Uterus (tissue), 4 donors: ENCODE data around the gene MANF. TPM values are rescaled to one million over a fixed set of nuclear protein-coding genes. Genes with fewer than 3 reads are reported as not detected.

Source experiments
- DNase-seq, 2 donors: peaks; one replicate each; pipeline ENCODE4 v3.0.0-alpha.2; 2019 to 2020
- H3K27ac ChIP-seq, 2 donors: fragments of 200-600 bp; sonication (generic); 1 replicate in 1 of 2; 2 replicates in 1 of 2; pipeline ENCODE4 v1.5.1; 2016 to 2018
- H3K27me3 ChIP-seq, 2 donors: fragments of 200-600 bp; sonication (generic); one replicate each; pipeline ENCODE4 v1.5.1; 2018 to 2019; ENCODE audit warnings: control low read depth in 1 of 2
- H3K36me3 ChIP-seq, 2 donors: fragments of 200-600 bp; sonication (generic); one replicate each; pipeline ENCODE4 v1.5.1; 2019; ENCODE audit warnings: control low read depth in 1 of 2
- H3K4me1 ChIP-seq, 2 donors: fragments of 200-600 bp; sonication (generic); one replicate each; pipeline ENCODE4 v1.5.1; 2018 to 2019; ENCODE audit warnings: control low read depth in 1 of 2
- H3K4me3 ChIP-seq, 2 donors: fragments of 200-600 bp; sonication (generic); 1 replicate in 1 of 2; 2 replicates in 1 of 2; pipeline ENCODE4 v1.5.1; 2018 to 2019; ENCODE audit warnings: mild to moderate bottlenecking in 1 of 2
- H3K9me3 ChIP-seq, 2 donors: fragments of 200-600 bp; sonication (generic); one replicate each; pipeline ENCODE4 v1.5.1; 2019; ENCODE audit warnings: control low read depth in 1 of 2
- POLR2A ChIP-seq, 2 donors: fragments of 450-650 bp; IDR thresholded peaks; one replicate each; pipeline ENCODE4 v1.6.1; 2016; ENCODE audit warnings: antibody characterized with exemption in 2 of 2, mild to moderate bottlenecking in 1 of 2, moderate library complexity in 1 of 2
- intact Hi-C: fragments of 100-400 bp; cut with DNase I; formaldehyde crosslinking; loops from one replicate; pipeline ENCODE4 v1.15.1; 2023; ENCODE audit warnings: low total_unique reads
- total RNA-seq, 4 donors: library from RNA; depleted of rRNA in 3 of 4; stranded (reverse); fragments of >200 nt in 3 of 4; gene quantifications; one replicate each; pipeline versions ENCODE4 v1.1.0 to v1.2.4, GENCODE V29; 2014 to 2023
- TF ChIP-seq, protein P1 (sequence below), 4 experiments: fragments of 200-600 bp in 2 of 4; fragments of 450-650 bp in 2 of 4; sonication (generic) in 2 of 4; IDR thresholded peaks; one replicate each; pipeline ENCODE4 v1.5.1; 2016 to 2019; ENCODE audit warnings: antibody characterized with exemption in 4 of 4, mild to moderate bottlenecking in 2 of 4, moderate library complexity in 1 of 4
- donor health status: DM: yes; HTN: yes; CAD: no.

Gene MANF
- total RNA-seq, 4 donors from 2014 or later = 14.7 to 60.6 (median 28.8) TPM

DNA sequence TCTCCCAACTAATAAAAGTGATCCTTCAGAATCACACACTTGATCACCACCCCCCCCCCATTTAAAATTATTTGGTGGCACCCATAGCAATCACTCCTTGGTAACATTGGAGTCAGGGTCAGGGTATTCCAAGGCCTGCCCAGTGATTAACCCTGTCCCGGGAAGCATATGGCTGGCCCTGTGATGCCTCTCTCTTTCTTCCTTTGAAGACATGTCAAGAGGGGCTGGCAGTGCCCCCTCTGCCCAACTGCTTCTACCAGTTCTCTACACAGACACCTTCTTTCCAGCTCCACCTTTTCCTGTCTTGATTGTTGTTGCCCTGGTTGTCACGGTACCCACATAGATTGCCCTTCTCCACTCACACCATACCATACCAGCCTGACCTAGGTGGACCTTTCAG, 30.9 kb upstream of the MANF start:
- no peak for DNase-seq
- no peak for TF ChIP-seq POLR2A (IDR thresholded peaks at IDR 0.05)
- TF ChIP-seq, protein P1, sequence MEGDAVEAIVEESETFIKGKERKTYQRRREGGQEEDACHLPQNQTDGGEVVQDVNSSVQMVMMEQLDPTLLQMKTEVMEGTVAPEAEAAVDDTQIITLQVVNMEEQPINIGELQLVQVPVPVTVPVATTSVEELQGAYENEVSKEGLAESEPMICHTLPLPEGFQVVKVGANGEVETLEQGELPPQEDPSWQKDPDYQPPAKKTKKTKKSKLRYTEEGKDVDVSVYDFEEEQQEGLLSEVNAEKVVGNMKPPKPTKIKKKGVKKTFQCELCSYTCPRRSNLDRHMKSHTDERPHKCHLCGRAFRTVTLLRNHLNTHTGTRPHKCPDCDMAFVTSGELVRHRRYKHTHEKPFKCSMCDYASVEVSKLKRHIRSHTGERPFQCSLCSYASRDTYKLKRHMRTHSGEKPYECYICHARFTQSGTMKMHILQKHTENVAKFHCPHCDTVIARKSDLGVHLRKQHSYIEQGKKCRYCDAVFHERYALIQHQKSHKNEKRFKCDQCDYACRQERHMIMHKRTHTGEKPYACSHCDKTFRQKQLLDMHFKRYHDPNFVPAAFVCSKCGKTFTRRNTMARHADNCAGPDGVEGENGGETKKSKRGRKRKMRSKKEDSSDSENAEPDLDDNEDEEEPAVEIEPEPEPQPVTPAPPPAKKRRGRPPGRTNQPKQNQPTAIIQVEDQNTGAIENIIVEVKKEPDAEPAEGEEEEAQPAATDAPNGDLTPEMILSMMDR (IDR thresholded peaks at IDR 0.05) = no peak
- Histone ChIP-seq H3K27ac (no peak overlapping the region), H3K4me1 (no peaks in the 10 kb centered on the region), H3K27me3 (no peaks in the 10 kb centered on the region), H3K36me3 (no peaks in the 10 kb centered on the region), H3K4me3 (no peak overlapping the region), H3K9me3 (no peaks in the 10 kb centered on the region)
- intact Hi-C loops = no loop called here

DNA sequence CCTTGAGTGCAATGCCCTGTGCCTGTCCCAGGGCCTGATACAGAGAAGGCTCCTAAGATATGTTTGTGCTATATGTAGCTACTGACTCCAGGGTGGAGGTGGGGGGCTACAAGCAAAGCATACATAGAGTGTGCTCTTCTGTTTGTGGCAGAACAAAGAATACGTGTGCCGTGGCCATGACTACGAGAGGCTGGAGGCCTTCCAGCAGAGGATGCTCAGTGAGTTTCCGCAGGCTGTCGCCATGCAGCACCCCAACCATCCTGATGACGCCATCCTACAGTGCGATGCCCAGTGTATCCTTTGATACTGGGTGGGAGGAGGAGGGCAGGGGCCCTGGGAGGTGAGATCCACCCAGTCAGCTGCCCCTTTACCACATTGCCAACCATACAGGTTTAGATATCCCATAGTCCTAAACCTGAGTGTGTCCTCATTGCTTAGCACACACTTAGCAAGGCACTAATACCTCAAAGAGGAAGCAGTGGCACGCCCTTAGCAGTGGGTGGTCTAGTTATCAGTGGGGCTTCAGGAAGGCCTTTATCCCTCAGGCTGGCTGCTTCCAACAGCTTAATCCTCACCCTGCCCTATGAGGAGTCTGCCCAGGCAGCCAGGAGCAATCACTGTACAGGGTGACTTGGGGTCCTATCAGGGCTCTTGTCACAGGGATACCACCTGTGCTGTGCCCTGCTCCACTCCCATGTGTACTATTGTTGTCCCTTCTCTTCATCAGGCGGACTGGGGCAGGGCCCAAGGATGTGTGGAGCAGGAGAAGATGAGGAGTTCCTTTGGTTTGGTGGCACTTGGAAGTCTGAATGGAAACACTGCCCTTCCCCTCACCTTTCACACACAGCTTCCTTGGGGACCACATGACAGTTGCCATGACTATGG, 30.1 kb upstream of the MANF start:
- Histone ChIP-seq H3K9me3 (no peaks in the 10 kb centered on the region), H3K36me3 (no peaks in the 10 kb centered on the region), H3K4me3 (no peak overlapping the region), H3K27ac (no peak overlapping the region), H3K27me3 (no peaks in the 10 kb centered on the region), H3K4me1 (no peaks in the 10 kb centered on the region)
- no peak for TF ChIP-seq POLR2A (IDR thresholded peaks at IDR 0.05)
- TF ChIP-seq, protein P1 (IDR thresholded peaks at IDR 0.05) = no peak
- no peak for DNase-seq
- intact Hi-C loops = no loop called here

DNA sequence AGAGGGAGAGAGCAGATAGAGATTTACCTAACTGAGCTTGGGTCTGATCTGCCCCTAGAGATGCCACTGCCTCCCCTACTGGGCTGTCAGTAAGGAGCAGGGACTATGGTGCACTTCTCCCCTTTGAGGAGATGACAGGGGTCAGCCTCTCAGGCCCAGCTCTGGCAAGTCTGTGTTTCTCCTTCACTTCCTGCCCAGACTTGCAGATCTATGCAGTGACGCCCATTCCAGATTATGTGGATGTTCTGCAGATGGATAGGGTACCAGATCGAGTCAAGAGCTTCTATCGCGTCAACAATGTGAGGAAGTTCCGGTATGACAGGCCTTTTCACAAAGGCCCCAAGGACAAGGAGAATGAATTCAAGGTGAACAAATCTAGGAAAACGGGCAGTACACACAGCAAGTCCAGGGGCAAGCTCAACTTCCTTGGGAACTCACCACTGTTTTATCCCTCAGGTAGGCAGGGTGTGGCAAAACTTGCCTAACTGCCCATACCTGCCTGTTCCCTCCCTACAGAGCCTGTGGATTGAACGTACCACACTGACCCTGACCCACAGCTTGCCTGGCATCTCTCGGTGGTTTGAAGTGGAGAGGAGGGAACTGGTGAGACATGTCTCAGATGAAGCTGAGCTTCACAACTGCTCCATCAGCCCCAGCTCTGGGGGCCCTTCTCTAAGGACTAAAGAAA, 29.1 kb upstream of the MANF start:
- no peak for TF ChIP-seq POLR2A (IDR thresholded peaks at IDR 0.05)
- TF ChIP-seq, protein P1 (IDR thresholded peaks at IDR 0.05) = no peak
- no peaks in the 10 kb centered on the region for H3K36me3 ChIP-seq
- no peak overlapping the region for H3K27ac ChIP-seq
- H3K9me3 ChIP-seq = no peaks in the 10 kb centered on the region
- DNase-seq = no peak
- no peaks in the 10 kb centered on the region for H3K4me1 ChIP-seq
- no peaks in the 10 kb centered on the region for H3K27me3 ChIP-seq
- intact Hi-C loops = no loop called here
- no peak overlapping the region for H3K4me3 ChIP-seq

DNA sequence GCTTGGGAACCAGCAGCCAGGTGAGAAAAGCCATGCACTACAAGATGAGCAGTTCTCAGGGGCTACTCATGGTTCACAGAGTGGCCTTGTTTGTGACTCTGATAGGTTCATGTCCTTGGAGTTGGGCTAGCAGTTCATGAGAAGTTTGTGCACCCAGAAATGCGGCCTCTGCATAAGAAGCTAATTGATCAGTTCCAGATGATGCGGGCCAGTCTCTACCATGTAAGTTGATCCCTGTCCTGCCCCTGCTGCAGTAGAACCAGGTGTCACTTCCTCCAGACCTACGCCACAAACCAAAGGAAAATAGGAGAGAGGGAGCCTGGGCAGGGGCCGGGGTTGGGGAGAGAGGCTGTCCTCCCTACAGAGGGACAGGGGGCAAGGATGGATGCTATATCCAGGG, 27.2 kb upstream of the MANF start:
- Histone ChIP-seq H3K27me3 (no peaks in the 10 kb centered on the region), H3K27ac (no peak overlapping the region), H3K36me3 (no peaks in the 10 kb centered on the region), H3K9me3 (no peaks in the 10 kb centered on the region), H3K4me1 (no peaks in the 10 kb centered on the region), H3K4me3 (no peak overlapping the region)
- intact Hi-C loops = no loop called here
- TF ChIP-seq, protein P1 (IDR thresholded peaks at IDR 0.05) = no peak
- TF ChIP-seq POLR2A (IDR thresholded peaks at IDR 0.05) = no peak
- no peak for DNase-seq

DNA sequence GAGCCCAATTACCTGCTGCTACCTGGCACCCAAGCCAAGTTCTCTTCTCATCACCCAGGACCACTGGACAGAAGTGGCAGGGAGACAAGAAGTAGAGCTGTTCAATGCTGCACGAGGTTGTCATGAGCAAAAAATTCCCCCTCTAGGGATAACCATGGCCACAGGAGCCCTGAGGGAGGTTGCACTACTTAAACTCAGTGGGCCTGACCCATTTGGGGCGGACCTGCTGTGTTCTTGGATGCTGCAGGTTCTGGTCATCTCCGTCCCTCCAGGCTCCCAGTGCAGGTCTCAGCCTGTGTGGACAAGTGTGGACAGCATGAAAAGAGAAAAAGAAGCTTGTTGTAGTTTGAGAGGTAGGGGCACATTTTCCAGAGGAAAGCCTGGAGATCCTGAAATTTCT, 26.1 kb upstream of the MANF start:
- no peak for DNase-seq
- H3K36me3 ChIP-seq = no peaks in the 10 kb centered on the region
- H3K4me3 ChIP-seq = no peak overlapping the region
- TF ChIP-seq, protein P1 (IDR thresholded peaks at IDR 0.05) = no peak
- no peak for TF ChIP-seq POLR2A (IDR thresholded peaks at IDR 0.05)
- intact Hi-C loops = no loop called here
- no peak overlapping the region for H3K27ac ChIP-seq
- H3K9me3 ChIP-seq = no peaks in the 10 kb centered on the region
- H3K4me1 ChIP-seq = no peaks in the 10 kb centered on the region
- H3K27me3 ChIP-seq = no peaks in the 10 kb centered on the region
